Measurements from ENCODE around the gene TBC1D2B.

TBC1D2B gene

GRCh38 chr15:78004222-78004727, 73.2 kb downstream of the TBC1D2B start:
- in situ Hi-C loops (cut with HindIII; ENCODE audit: low pct_ligation_motif_present, low sequenced_read_pairs) = no loop called here
- no peak for TF ChIP-seq CTCF (IDR thresholded peaks at IDR 0.05; ENCODE audit: low read depth, low read length, missing control alignments)
- no peak for DNase-seq
- Histone ChIP-seq H3K27ac (no peak overlapping the region), H3K4me3 (ENCODE audit: low read depth, low read length) (no peak overlapping the region), H3K27me3 (replicated peaks) (no peaks in the 10 kb centered on the region), H3K36me3 (replicated peaks) (peaks cover 65% of the 10 kb centered on the region)

- no peak overlapping the region for H3K27ac ChIP-seq
- peaks cover 59% of the 10 kb centered on the region for H3K36me3 ChIP-seq (replicated peaks)
- in situ Hi-C loops (cut with HindIII; ENCODE audit: low pct_ligation_motif_present, low sequenced_read_pairs) = no loop called here
- H3K4me3 ChIP-seq (ENCODE audit: low read depth, low read length) = no peak overlapping the region
- H3K27me3 ChIP-seq (replicated peaks) = no peaks in the 10 kb centered on the region
- no peak for DNase-seq
- TF ChIP-seq CTCF (IDR thresholded peaks at IDR 0.05; ENCODE audit: low read depth, low read length, missing control alignments) = no peak
These were observed 73.9 kb downstream of the TBC1D2B start for GRCh38 chr15:78003539-78004008.

GRCh38 chr15:78002996-78003395, 74.5 kb downstream of the TBC1D2B start:
- Histone ChIP-seq H3K27ac (no peak overlapping the region), H3K27me3 (replicated peaks) (no peaks in the 10 kb centered on the region), H3K36me3 (replicated peaks) (peaks cover 58% of the 10 kb centered on the region), H3K4me3 (ENCODE audit: low read depth, low read length) (no peak overlapping the region)
- no peak for DNase-seq
- in situ Hi-C loops (cut with HindIII; ENCODE audit: low pct_ligation_motif_present, low sequenced_read_pairs) = no loop called here
- TF ChIP-seq CTCF (IDR thresholded peaks at IDR 0.05; ENCODE audit: low read depth, low read length, missing control alignments) = no peak

GRCh38 chr15:78001656-78002055, 75.9 kb downstream of the TBC1D2B start:
- TF ChIP-seq CTCF (IDR thresholded peaks at IDR 0.05; ENCODE audit: low read depth, low read length, missing control alignments) = no peak
- Histone ChIP-seq H3K36me3 (replicated peaks) (peaks cover 59% of the 10 kb centered on the region), H3K4me3 (ENCODE audit: low read depth, low read length) (no peak overlapping the region), H3K27ac (no peak overlapping the region), H3K27me3 (replicated peaks) (no peaks in the 10 kb centered on the region)
- DNase-seq = no peak
- in situ Hi-C loops (cut with HindIII; ENCODE audit: low pct_ligation_motif_present, low sequenced_read_pairs) = no loop called here

- H3K36me3 ChIP-seq (replicated peaks) = peaks cover 54% of the 10 kb centered on the region
- no peak for DNase-seq
- TF ChIP-seq CTCF (IDR thresholded peaks at IDR 0.05; ENCODE audit: low read depth, low read length, missing control alignments) = no peak
- in situ Hi-C loops (cut with HindIII; ENCODE audit: low pct_ligation_motif_present, low sequenced_read_pairs) = no loop called here
- no peak overlapping the region for H3K4me3 ChIP-seq (ENCODE audit: low read depth, low read length)
- H3K27ac ChIP-seq = no peak overlapping the region
- no peaks in the 10 kb centered on the region for H3K27me3 ChIP-seq (replicated peaks)
These were observed 76.6 kb downstream of the TBC1D2B start for GRCh38 chr15:78000927-78001249.

Data from brain microvascular endothelial cell (primary cell).